Muscle layer of duodenum (tissue), 2 donors: ENCODE data around the gene TMEM165.

Experiments used
- H3K27ac ChIP-seq: one replicate; pipeline ENCODE4 v1.7.0; 2013; ENCODE audit warnings: mild to moderate bottlenecking, low read length
- H3K27me3 ChIP-seq: one replicate; pipeline ENCODE4 v1.7.0; 2013; ENCODE audit warnings: low read depth, mild to moderate bottlenecking, control low read depth, low read length
- H3K36me3 ChIP-seq, 2 donors: one replicate each; pipeline ENCODE4 v1.7.0; 2013; ENCODE audit warnings: low read length in 2 of 2, control low read depth in 1 of 2, mild to moderate bottlenecking in 1 of 2; ENCODE audit not compliant: insufficient read depth in 2 of 2, control insufficient read depth in 1 of 2
- H3K4me1 ChIP-seq, 2 donors: one replicate each; pipeline ENCODE4 v1.7.0; 2013; ENCODE audit warnings: low read length in 2 of 2, mild to moderate bottlenecking in 2 of 2, control low read depth in 1 of 2, moderate library complexity in 1 of 2; ENCODE audit not compliant: insufficient read depth in 2 of 2, control insufficient read depth in 1 of 2
- H3K4me3 ChIP-seq, 2 donors: one replicate each; pipeline ENCODE4 v1.7.0; 2013; ENCODE audit warnings: low read length in 2 of 2, low read depth in 1 of 2, mild to moderate bottlenecking in 1 of 2
- H3K9me3 ChIP-seq, 2 donors: one replicate each; pipeline ENCODE4 v1.7.0; 2013; ENCODE audit warnings: low read length in 2 of 2, control low read depth in 1 of 2, mild to moderate bottlenecking in 1 of 2; ENCODE audit not compliant: control insufficient read depth in 1 of 2
- donor health status: healthy.

The TMEM165 gene

DNA sequence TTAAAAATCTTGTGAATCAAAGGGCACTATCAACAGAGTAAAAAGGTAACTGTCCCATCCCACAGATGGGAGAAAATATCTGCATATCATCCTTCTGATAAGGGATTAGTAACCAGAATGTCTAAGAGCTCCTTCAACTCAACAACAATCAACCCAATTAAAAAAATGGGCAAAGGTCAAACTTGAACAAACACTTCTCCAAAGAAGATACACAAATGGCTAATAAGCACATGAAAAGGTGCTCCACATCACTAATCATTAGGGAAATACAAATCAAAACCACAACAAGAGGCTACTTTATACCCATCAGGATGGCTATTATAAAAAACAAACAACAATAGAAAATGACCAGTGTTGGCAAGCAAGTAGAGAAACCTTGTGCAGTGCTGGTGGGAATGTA is 43.3 kb downstream of the TMEM165 start:
- no peak overlapping the region for H3K4me3 ChIP-seq
- no peak overlapping the region for H3K27ac ChIP-seq
- peaks cover 0 to 4% of the 10 kb centered on the region in 2 donors for H3K4me1 ChIP-seq
- H3K9me3 ChIP-seq = no peaks in the 10 kb centered on the region
- peaks cover 31 to 49% of the 10 kb centered on the region in 2 donors for H3K36me3 ChIP-seq
- no peaks in the 10 kb centered on the region for H3K27me3 ChIP-seq

DNA sequence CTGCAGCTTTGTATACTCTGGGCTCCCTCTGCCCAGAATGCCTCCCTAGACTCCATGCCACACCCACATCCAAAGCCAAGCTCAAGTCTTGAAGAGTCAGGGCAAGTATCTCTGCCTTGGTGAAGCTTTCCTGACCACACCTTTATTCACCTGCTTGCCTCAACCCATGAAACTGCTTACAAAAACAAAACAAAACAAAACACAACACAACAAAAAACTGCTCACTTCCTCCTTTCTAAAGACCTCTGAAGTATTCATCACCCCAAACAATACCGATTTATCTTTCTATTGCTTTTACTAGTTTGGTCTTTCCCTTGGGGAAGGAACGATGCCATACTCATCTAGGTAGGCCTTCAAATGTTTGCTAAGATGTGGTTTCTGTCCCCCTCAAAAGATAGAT is 45.0 kb downstream of the TMEM165 start:
- H3K36me3 ChIP-seq = peaks cover 15 to 41% of the 10 kb centered on the region in 2 donors
- H3K9me3 ChIP-seq = no peaks in the 10 kb centered on the region
- H3K27ac ChIP-seq = no peak overlapping the region
- H3K4me3 ChIP-seq = no peak overlapping the region
- peaks cover 0 to 4% of the 10 kb centered on the region in 2 donors for H3K4me1 ChIP-seq
- H3K27me3 ChIP-seq = no peaks in the 10 kb centered on the region

DNA sequence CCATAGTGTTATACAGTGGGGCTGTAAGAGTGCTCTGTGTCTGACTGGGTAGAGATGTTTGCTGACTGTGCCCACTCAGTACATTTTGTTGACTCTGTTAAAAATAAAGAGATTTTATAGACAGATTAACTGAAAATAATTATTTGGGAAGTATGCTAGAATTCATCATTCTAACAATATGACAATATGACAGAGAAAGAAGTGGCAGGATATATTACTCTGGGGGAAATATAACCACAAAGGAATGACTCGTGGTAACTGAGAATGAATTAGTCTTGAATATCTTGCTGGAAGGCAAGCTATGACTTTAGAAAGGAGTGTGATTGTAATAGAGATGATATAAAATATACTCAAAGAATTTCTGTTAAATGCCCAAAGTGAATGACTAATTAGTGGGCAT is 46.8 kb downstream of the TMEM165 start:
- H3K4me1 ChIP-seq = peaks cover 0 to 4% of the 10 kb centered on the region in 2 donors
- no peaks in the 10 kb centered on the region for H3K9me3 ChIP-seq
- H3K4me3 ChIP-seq = no peak overlapping the region
- H3K27ac ChIP-seq = no peak overlapping the region
- H3K36me3 ChIP-seq = peaks cover 15 to 35% of the 10 kb centered on the region in 2 donors
- no peaks in the 10 kb centered on the region for H3K27me3 ChIP-seq

DNA sequence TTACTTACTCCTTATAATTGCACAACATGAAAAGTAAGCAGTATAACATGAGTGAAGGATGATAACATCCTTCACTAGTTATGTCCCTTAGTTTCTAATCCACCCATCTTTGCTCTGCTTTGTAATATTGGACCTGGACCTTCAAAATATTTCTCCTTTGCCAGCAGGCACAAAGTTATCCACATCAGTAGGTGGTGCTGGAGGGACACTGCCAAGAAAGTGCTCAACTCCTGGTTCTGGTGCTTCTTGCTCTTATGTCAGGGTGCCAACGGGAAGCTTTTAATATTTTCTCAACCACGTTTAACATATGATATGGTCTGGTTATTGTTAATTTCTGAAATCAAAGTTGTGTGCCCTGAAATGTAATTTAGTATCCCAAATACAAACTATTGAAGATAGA is 49.1 kb downstream of the TMEM165 start:
- Histone ChIP-seq H3K27ac (no peak overlapping the region), H3K27me3 (no peaks in the 10 kb centered on the region), H3K4me3 (no peak overlapping the region), H3K36me3 (peaks cover 25 to 45% of the 10 kb centered on the region in 2 donors), H3K4me1 (peaks cover 0 to 4% of the 10 kb centered on the region in 2 donors), H3K9me3 (no peaks in the 10 kb centered on the region)

DNA sequence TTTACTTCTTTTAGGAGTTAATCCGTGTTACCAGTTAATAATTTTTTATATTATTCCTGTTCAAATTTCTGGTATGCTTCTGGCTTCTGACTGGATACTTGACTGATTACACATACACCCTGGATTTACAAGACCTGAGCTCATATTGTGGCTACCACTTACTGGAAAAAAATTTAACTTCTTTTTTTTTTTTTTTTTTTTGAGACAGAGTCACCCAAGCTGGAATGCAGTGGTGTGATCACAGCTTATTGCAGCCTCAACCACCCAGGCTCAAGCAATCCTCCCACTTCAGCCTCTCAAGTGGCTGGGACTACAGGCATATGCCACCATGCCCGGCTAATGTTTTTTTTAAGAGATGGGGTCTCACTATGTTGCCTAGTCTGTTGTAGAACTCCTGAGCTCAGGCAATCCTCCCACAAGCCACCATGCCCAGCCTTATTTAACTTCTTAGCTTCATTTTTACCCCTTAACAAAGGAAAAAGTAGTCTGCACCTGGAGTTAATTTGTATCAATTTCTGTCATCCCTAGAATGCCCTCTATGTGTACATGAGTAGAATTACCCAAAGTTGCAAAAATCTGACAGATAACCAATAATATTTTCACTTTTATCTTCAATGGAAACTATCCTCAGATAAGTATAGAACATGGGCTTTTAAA is 50.3 kb downstream of the TMEM165 start:
- Histone ChIP-seq H3K9me3 (no peaks in the 10 kb centered on the region), H3K36me3 (peaks cover 30 to 45% of the 10 kb centered on the region in 2 donors), H3K27me3 (no peaks in the 10 kb centered on the region), H3K4me3 (no peak overlapping the region), H3K27ac (no peak overlapping the region), H3K4me1 (peaks cover 0 to 4% of the 10 kb centered on the region in 2 donors)

DNA sequence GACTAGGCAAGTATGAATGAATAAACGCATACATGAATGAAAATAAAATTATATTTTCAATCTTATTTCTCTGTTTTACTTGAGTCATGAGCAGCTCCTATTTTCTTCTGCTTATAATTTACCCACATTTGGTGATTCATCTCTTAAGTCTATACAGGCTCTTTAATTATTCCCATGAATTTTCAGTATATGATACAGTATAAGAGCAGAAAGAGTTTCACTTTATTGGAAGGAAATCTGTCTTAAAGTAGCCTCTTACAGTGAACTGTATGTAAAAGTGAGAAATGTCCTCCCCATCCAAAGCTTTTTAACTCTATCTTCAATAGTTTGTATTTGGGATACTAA is 50.8 kb downstream of the TMEM165 start:
- Histone ChIP-seq H3K9me3 (no peaks in the 10 kb centered on the region), H3K27me3 (no peaks in the 10 kb centered on the region), H3K27ac (no peak overlapping the region), H3K4me3 (no peak overlapping the region), H3K36me3 (peaks cover 34 to 45% of the 10 kb centered on the region in 2 donors), H3K4me1 (peaks cover 0 to 4% of the 10 kb centered on the region in 2 donors)

DNA sequence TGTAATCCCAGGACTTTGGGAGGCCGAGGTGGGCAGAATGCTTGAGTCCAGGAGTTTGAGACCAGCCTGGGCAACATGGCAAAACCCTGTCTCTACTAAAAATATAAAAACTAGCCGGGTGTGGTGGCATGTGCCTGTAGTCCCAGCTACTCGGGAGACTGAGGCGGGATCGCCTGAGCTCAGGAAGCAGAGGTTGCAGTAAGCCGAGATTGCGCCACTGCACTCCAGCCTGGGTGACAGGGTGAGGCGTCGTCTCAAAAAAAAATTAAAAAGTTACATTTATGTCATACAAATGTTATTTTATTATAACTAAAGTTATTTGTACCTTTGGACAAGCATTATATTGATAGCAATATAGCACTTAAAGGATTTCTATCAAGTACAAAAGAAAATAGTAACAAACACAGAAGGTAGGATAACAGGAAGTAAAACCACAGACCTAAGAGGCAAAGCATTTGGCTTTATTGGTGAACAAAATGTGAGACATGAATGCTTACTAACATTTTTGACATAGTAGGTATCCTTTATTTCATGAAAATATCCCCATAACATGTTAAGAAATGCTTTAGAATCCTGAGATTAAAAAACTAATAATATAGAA is 51.5 kb downstream of the TMEM165 start:
- Histone ChIP-seq H3K36me3 (peaks cover 35 to 44% of the 10 kb centered on the region in 2 donors), H3K27me3 (no peaks in the 10 kb centered on the region), H3K9me3 (no peaks in the 10 kb centered on the region), H3K4me3 (no peak overlapping the region), H3K4me1 (peaks cover 0 to 4% of the 10 kb centered on the region in 2 donors), H3K27ac (no peak overlapping the region)

DNA sequence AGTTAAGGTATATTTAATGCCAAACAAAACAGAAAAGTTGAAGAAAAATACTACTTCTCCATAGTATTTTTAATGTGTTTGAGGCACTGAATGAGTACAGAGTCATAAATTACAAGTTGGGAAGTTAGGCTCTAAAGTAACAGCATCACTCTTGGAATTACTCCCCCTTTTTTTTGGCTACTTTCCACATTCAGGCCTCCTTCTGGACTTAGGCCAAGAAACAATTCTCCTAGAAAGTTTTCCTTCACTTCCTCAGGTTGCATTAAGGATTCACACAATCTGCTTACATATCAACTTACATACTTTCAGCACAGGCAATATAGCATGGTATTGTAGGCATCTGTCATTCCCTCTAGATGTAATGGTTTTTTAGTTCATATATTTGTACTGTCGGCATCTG is 52.1 kb downstream of the TMEM165 start:
- Histone ChIP-seq H3K9me3 (no peaks in the 10 kb centered on the region), H3K4me3 (no peak overlapping the region), H3K4me1 (peaks cover 0 to 4% of the 10 kb centered on the region in 2 donors), H3K36me3 (peaks cover 30 to 42% of the 10 kb centered on the region in 2 donors), H3K27ac (no peak overlapping the region), H3K27me3 (no peaks in the 10 kb centered on the region)

DNA sequence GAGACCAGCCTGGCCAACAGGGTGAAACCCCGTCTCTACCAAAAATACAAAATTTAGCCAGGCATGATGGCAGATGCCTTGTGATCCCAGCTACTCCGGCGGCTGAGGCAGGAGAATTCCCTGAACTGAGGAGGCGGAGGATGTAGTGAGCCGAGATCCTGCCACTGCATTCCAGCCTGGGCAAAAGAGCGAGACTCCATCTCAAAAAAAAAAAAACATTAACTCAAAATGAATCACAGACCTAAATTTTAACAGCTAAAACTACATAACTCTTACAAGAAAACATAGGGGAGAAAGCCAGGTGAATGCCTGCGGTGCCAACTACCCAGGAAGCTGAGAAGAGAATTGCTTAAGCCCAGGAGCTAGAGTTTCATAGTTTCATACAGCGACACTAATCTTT is 54.8 kb downstream of the TMEM165 start:
- Histone ChIP-seq H3K9me3 (no peaks in the 10 kb centered on the region), H3K27ac (no peak overlapping the region), H3K27me3 (no peaks in the 10 kb centered on the region), H3K4me1 (peaks cover 0 to 4% of the 10 kb centered on the region in 2 donors), H3K4me3 (no peak overlapping the region), H3K36me3 (peaks cover 28 to 31% of the 10 kb centered on the region in 2 donors)

DNA sequence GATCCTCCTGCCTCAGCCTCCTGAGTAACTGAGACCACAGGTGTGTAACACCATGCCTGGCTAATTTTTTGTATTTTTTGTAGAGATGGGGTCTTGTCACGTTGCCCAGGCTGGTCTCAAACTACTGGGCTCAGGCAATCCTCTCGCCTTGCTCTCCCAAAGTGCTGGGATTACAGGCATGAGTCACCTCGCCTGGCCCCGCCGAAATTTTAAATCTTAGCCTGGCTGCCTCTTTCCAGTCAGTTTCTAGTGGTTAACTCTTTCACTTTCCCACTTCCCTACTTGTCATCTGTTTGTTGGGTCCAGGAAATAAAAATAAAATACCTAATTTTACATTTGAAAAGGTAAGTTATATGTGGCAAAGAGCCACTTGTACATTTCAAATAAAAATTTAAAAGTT is 62.4 kb downstream of the TMEM165 start:
- no peaks in the 10 kb centered on the region for H3K4me1 ChIP-seq
- H3K36me3 ChIP-seq = peaks cover 0 to 3% of the 10 kb centered on the region in 2 donors
- no peaks in the 10 kb centered on the region for H3K9me3 ChIP-seq
- H3K27me3 ChIP-seq = no peaks in the 10 kb centered on the region
- no peak overlapping the region for H3K27ac ChIP-seq
- no peak overlapping the region for H3K4me3 ChIP-seq

DNA sequence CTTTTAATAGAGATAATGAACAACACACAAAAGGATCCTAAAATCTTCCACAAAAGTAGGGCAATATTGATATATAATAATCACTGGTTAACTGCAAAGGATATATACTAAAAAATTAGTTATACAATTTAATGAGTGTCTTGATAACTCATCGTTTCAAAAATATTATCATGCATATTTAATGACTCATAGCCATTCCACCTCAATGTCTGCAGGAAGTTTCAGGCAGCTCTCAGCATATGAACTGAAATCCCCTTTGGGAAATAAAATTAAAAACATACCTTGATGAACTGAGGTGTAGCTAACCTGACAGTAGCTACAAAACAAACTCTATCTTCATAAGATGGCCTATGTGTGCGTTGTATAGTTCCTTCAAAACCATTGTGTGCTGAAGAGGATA is 62.9 kb downstream of the TMEM165 start:
- Histone ChIP-seq H3K4me3 (no peak overlapping the region), H3K4me1 (no peaks in the 10 kb centered on the region), H3K36me3 (peaks cover 0 to 3% of the 10 kb centered on the region in 2 donors), H3K9me3 (no peaks in the 10 kb centered on the region), H3K27ac (no peak overlapping the region), H3K27me3 (no peaks in the 10 kb centered on the region)

DNA sequence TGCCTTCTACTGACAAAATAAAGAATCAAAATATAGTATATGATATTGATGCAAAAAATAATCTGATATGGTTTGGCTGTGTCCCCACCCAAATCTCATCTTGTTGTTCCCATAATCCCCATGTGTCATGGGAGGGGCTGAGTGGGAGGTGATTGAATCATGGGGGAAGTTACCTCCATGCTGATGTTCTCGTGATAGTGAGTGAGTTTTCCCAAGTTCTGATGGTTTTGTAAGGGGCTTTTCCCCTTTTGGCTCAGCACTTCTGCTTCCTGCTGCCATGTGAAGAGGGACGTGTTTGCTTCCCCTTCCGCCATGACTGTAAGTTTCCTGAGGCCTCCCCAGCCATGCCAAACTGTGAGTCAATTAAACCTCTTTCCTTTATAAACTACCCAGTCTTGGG is 70.2 kb downstream of the TMEM165 start:
- Histone ChIP-seq H3K27ac (no peak overlapping the region), H3K4me3 (no peak overlapping the region), H3K27me3 (no peaks in the 10 kb centered on the region), H3K9me3 (no peaks in the 10 kb centered on the region), H3K4me1 (no peaks in the 10 kb centered on the region), H3K36me3 (peaks cover 2 to 24% of the 10 kb centered on the region in 2 donors)
